ENCODE results near the gene CYP2S1. TPM values are rescaled to one million over a fixed set of nuclear protein-coding genes. Genes with fewer than 3 reads are reported as not detected.
"Not testable (repeated sequence)": the region's sequence is repeated elsewhere in the genome, so short reads cannot be mapped to it uniquely, and the experiment has no call there.

CYP2S1 gene
- total RNA-seq, 3 donors from 2014 or later: 0.80 to 2.0 (median 2.0) TPM

DNA sequence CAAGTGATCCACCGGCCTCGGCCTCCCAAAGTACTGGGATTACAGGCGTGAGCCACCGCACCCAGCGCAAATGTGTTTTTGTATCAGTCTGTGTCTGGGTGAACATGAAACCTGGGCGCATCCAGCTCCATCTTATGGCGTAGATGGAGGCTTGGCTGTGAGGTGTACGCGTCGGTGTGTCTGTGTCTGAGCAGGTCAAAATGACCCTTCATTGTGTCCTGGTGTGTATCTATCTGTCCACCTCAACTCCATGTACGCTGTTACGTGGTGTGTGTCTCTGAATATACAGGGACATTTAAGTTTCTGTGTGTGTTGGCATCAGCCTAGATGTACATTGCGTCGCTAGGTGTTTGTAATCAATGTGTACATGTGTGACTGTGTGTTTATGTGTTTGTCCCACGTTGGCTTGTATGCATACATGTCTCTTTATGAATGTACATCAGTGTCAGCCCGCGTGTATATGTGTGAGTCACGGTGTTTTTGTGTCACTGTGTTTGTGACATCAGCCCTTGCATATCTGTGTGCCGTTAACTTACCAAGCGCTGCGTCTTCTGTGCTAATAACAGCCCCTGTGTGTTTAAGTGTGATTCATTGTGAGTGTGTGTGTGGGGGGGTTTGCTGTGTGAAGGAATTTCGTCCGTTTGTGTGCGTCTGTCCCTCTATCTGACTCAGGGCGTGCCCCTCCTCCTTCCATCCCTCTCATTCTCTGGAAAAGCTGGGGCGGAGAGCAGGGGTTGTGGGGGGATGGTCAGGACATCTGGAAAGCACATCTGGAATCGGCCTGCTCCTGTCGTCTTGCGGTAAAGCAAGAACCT lies 32.4 kb downstream of the CYP2S1 start:
- TF ChIP-seq CTCF (IDR thresholded peaks at IDR 0.05) (no peak), POLR2A (IDR thresholded peaks at IDR 0.05) (no peak), POLR2AphosphoS5 (IDR thresholded peaks at IDR 0.05) (no peak)
- peak in 1 of 2 donors; percentile 35 for DNase-seq (ENCODE audit: low spot score in 2 of 2)
- no peaks in the 10 kb centered on the region for H3K9me3 ChIP-seq
- H3K27ac ChIP-seq: peak overlapping the region; percentile 83 to 96
- H3K4me1 ChIP-seq: peaks cover 2 to 8% of the 10 kb centered on the region in 2 donors
- H3K36me3 ChIP-seq: no peaks in the 10 kb centered on the region
- intact Hi-C loops (cut with DNase I; ENCODE audit: low total_unique reads): no loop called here
- peak overlapping the region; percentile 38 to 68 (median 56) for H3K4me3 ChIP-seq
- H3K27me3 ChIP-seq: no peaks in the 10 kb centered on the region

- Histone ChIP-seq H3K4me3 (peak overlapping the region; percentile 38 to 68 (median 56)), H3K4me1 (peaks cover 0 to 8% of the 10 kb centered on the region in 2 donors), H3K36me3 (no peaks in the 10 kb centered on the region), H3K27ac (peak overlapping the region; percentile 83 to 96), H3K27me3 (no peaks in the 10 kb centered on the region), H3K9me3 (no peaks in the 10 kb centered on the region)
- peak; percentile 31 to 63 for DNase-seq (ENCODE audit: low spot score in 2 of 2)
- TF ChIP-seq POLR2A (IDR thresholded peaks at IDR 0.05): no peak
- peak in 1 of 3 donors; percentile 21 for TF ChIP-seq POLR2AphosphoS5 (IDR thresholded peaks at IDR 0.05)
- peak in 1 of 3 donors; percentile 36 for TF ChIP-seq CTCF (IDR thresholded peaks at IDR 0.05)
- intact Hi-C loops (cut with DNase I; ENCODE audit: low total_unique reads): no loop called here
These were observed 33.2 kb downstream of the CYP2S1 start for GRCh38 chr19:41226053-41226873.

GRCh38 chr19:41226874-41227390 lies 33.9 kb downstream of the CYP2S1 start:
- intact Hi-C loops (cut with DNase I; ENCODE audit: low total_unique reads): no loop called here
- Histone ChIP-seq H3K9me3 (no peaks in the 10 kb centered on the region), H3K36me3 (no peaks in the 10 kb centered on the region), H3K27ac (peak overlapping the region; percentile 83 to 96), H3K4me3 (peak overlapping the region; percentile 38 to 68 (median 56)), H3K27me3 (no peaks in the 10 kb centered on the region), H3K4me1 (peaks cover 0 to 8% of the 10 kb centered on the region in 2 donors)
- TF ChIP-seq POLR2AphosphoS5 (IDR thresholded peaks at IDR 0.05): no peak
- no peak for TF ChIP-seq CTCF (IDR thresholded peaks at IDR 0.05)
- no peak for TF ChIP-seq POLR2A (IDR thresholded peaks at IDR 0.05)
- DNase-seq (ENCODE audit: low spot score in 2 of 2): no peak

GRCh38 chr19:41228486-41228885 lies 35.5 kb downstream of the CYP2S1 start:
- DNase-seq (ENCODE audit: low spot score in 2 of 2): no peak
- Histone ChIP-seq H3K27me3 (no peaks in the 10 kb centered on the region), H3K4me3 (no peak overlapping the region), H3K36me3 (no peaks in the 10 kb centered on the region), H3K9me3 (no peaks in the 10 kb centered on the region), H3K4me1 (peaks cover 0 to 8% of the 10 kb centered on the region in 2 donors), H3K27ac (no peak overlapping the region)
- no peak for TF ChIP-seq CTCF (IDR thresholded peaks at IDR 0.05)
- no peak for TF ChIP-seq POLR2AphosphoS5 (IDR thresholded peaks at IDR 0.05)
- TF ChIP-seq POLR2A (IDR thresholded peaks at IDR 0.05): no peak
- intact Hi-C loops (cut with DNase I; ENCODE audit: low total_unique reads): no loop called here

DNA sequence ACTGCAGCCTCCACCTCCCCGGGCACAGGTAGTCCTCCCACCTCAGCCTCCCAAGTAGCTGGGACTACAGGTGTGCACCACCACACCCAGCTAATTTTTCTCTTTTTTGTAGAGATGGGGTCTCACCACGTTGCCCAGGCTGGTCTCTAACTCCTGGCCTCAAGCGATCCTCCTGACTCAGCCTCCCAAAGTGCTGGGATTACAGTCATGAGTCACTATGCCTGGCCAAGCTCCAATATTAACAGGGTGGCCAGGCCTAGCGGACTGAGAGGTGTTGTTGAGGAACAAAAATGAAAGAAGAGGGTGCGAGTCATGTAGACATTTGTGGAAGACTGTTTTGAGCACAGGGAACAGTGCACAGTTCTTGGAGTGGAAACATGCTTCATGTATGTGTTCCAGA lies 36.3 kb downstream of the CYP2S1 start:
- H3K27me3 ChIP-seq; H3K4me1 ChIP-seq; intact Hi-C loops (cut with DNase I; ENCODE audit: low total_unique reads); H3K36me3 ChIP-seq; H3K27ac ChIP-seq; DNase-seq (ENCODE audit: low spot score in 2 of 2); H3K4me3 ChIP-seq; H3K9me3 ChIP-seq: not testable (repeated sequence)

Data from breast epithelium (tissue), 4 donors.